ENCODE data around the gene ZBTB22.

GRCh38 chr6:33306356-33306755 is 11.2 kb downstream of the ZBTB22 start:
- TF ChIP-seq CTCF (IDR thresholded peaks at IDR 0.05; ENCODE audit: insufficient read depth, low read length, poor library complexity, severe bottlenecking) (no peak), EZH2phosphoT487 (conservative IDR thresholded peaks at IDR 0.05; ENCODE audit: low read length) (no peak)

Data from SU-DHL-6 (cell line).